ENCODE measurements around the gene CCDC148.
"Not testable (repeated sequence)": the region's sequence is repeated elsewhere in the genome, so short reads cannot be mapped to it uniquely, and the experiment has no call there.

The CCDC148 gene

GRCh38 chr2:158439062-158439461 is 17.5 kb downstream of the CCDC148 start:
- DNase-seq (ENCODE audit: low spot score); FAIRE-seq: not testable (repeated sequence)

GRCh38 chr2:158433716-158434115 is 22.8 kb downstream of the CCDC148 start:
- not testable (repeated sequence) for DNase-seq (ENCODE audit: low spot score); FAIRE-seq

- DNase-seq (ENCODE audit: low spot score) (no peak), FAIRE-seq (no peak)
Measured at GRCh38 chr2:158432117-158432516, 24.4 kb downstream of the CCDC148 start.

- DNase-seq (ENCODE audit: low spot score) (peak; percentile 69), FAIRE-seq (no peak)
Measured at GRCh38 chr2:158414538-158414937, 42.0 kb downstream of the CCDC148 start.

GRCh38 chr2:158413581-158413980 is 43.0 kb downstream of the CCDC148 start:
- FAIRE-seq (no peak), DNase-seq (ENCODE audit: low spot score) (no peak)

GRCh38 chr2:158412206-158412605 is 44.3 kb downstream of the CCDC148 start:
- DNase-seq (ENCODE audit: low spot score): peak; percentile 69
- no peak for FAIRE-seq

- FAIRE-seq (no peak), DNase-seq (ENCODE audit: low spot score) (no peak)
Measured at GRCh38 chr2:158411748-158412147, 44.8 kb downstream of the CCDC148 start.

GRCh38 chr2:158410132-158410531 is 46.4 kb downstream of the CCDC148 start:
- DNase-seq (ENCODE audit: low spot score): no peak

GRCh38 chr2:158407031-158407430 is 49.5 kb downstream of the CCDC148 start:
- DNase-seq (ENCODE audit: low spot score) (no peak), FAIRE-seq (no peak)

More at GRCh38 chr2:158410132-158410531, 46.4 kb downstream of the CCDC148 start:
- FAIRE-seq: no peak

- no peak for FAIRE-seq
- DNase-seq (ENCODE audit: low spot score): no peak
Measured at GRCh38 chr2:158405341-158405740, 51.2 kb downstream of the CCDC148 start.

- DNase-seq (ENCODE audit: low spot score) (no peak), FAIRE-seq (no peak)
Measured at GRCh38 chr2:158403237-158403636, 53.3 kb downstream of the CCDC148 start.

- DNase-seq (ENCODE audit: low spot score) (no peak), FAIRE-seq (no peak)
Measured at GRCh38 chr2:158402665-158403064, 53.9 kb downstream of the CCDC148 start.

- DNase-seq (ENCODE audit: low spot score): peak; percentile 62
- FAIRE-seq: no peak
Measured at GRCh38 chr2:158395166-158395565, 61.4 kb downstream of the CCDC148 start.

- FAIRE-seq (no peak), DNase-seq (ENCODE audit: low spot score) (no peak)
Measured at GRCh38 chr2:158394453-158394852, 62.1 kb downstream of the CCDC148 start.

- no peak for FAIRE-seq
Measured at GRCh38 chr2:158393886-158394285, 62.7 kb downstream of the CCDC148 start.

GRCh38 chr2:158392687-158393086 is 63.9 kb downstream of the CCDC148 start:
- FAIRE-seq (no peak), DNase-seq (ENCODE audit: low spot score) (no peak)

More at GRCh38 chr2:158393886-158394285, 62.7 kb downstream of the CCDC148 start:
- no peak for DNase-seq (ENCODE audit: low spot score)

GRCh38 chr2:158391876-158392275 is 64.7 kb downstream of the CCDC148 start:
- FAIRE-seq (no peak), DNase-seq (ENCODE audit: low spot score) (peak; percentile 52)

GRCh38 chr2:158391361-158391760 is 65.2 kb downstream of the CCDC148 start:
- no peak for FAIRE-seq

GRCh38 chr2:158388159-158388558 is 68.4 kb downstream of the CCDC148 start:
- FAIRE-seq (no peak), DNase-seq (ENCODE audit: low spot score) (no peak)

More at GRCh38 chr2:158391361-158391760, 65.2 kb downstream of the CCDC148 start:
- DNase-seq (ENCODE audit: low spot score): no peak

- FAIRE-seq (no peak), DNase-seq (ENCODE audit: low spot score) (no peak)
Measured at GRCh38 chr2:158385646-158386045, 70.9 kb downstream of the CCDC148 start.

GRCh38 chr2:158381978-158382377 is 74.6 kb downstream of the CCDC148 start:
- DNase-seq (ENCODE audit: low spot score) (no peak), FAIRE-seq (no peak)

- FAIRE-seq: no peak
- no peak for DNase-seq (ENCODE audit: low spot score)
Measured at GRCh38 chr2:158381205-158381604, 75.3 kb downstream of the CCDC148 start.

- FAIRE-seq: no peak
Measured at GRCh38 chr2:158380746-158381145, 75.8 kb downstream of the CCDC148 start.

GRCh38 chr2:158378926-158379325 is 77.6 kb downstream of the CCDC148 start:
- FAIRE-seq (no peak), DNase-seq (ENCODE audit: low spot score) (no peak)

More at GRCh38 chr2:158380746-158381145, 75.8 kb downstream of the CCDC148 start:
- no peak for DNase-seq (ENCODE audit: low spot score)

All from RCC 7860 (cell line).